T-helper 17 cell (primary cell): ENCODE results near the gene MTMR12. TPM values are rescaled to one million over a fixed set of nuclear protein-coding genes. Genes with fewer than 3 reads are reported as not detected.
"Not testable (repeated sequence)": the region's sequence is repeated elsewhere in the genome, so short reads cannot be mapped to it uniquely, and the experiment has no call there.

Experiments used
- ATAC-seq: fragments of 150-1000 bp; cut with Tn5 transposase; 2 replicates; pipeline ENCODE4 v1.10.0; 2021; ENCODE audit warnings: mild to moderate bottlenecking, moderate library complexity
- DNase-seq, 3 donors: peaks; one replicate each; pipeline versions ENCODE4 v3.0.0 to v3.0.0-alpha.2; 2020 to 2021
- H3K9me3 ChIP-seq: one replicate; pipeline ENCODE4 v1.7.0; 2013; ENCODE audit warnings: low read length, mild to moderate bottlenecking; ENCODE audit not compliant: control insufficient read depth, poor library complexity, severe bottlenecking
- H3K27ac Mint-ChIP-seq: one replicate; pipeline ENCODE4 v1.8.0; 2022; ENCODE audit warnings: mild to moderate bottlenecking, moderate library complexity, mixed read lengths
- H3K27me3 Mint-ChIP-seq: one replicate; pipeline ENCODE4 v1.8.0; 2022; ENCODE audit warnings: mixed read lengths
- H3K36me3 Mint-ChIP-seq: one replicate; pipeline ENCODE4 v1.8.0; 2022; ENCODE audit warnings: low read depth, mixed read lengths
- H3K4me1 Mint-ChIP-seq: one replicate; pipeline ENCODE4 v1.8.0; 2022; ENCODE audit warnings: mild to moderate bottlenecking, mixed read lengths
- H3K4me3 Mint-ChIP-seq: one replicate; pipeline ENCODE4 v1.8.0; 2022; ENCODE audit warnings: mild to moderate bottlenecking, moderate library complexity, mixed read lengths
- total RNA-seq, 4 donors: library from RNA in 2 of 4; stranded (reverse) in 2 of 4; gene quantifications; one replicate each; pipeline ENCODE4 v1.2.3 and lab custom pipeline; 2022 to 2026

The MTMR12 gene
- total RNA-seq, 2 donors from 2014 or later, result 20.6 to 29.4 TPM

- no peak overlapping the region for H3K4me3 Mint-ChIP-seq
- H3K36me3 Mint-ChIP-seq, result no peaks in the 10 kb centered on the region
- H3K4me1 Mint-ChIP-seq, result no peaks in the 10 kb centered on the region
These were observed 7.3 kb upstream of the MTMR12 start for GRCh38 chr5:32319926-32320543.

GRCh38 chr5:32319392-32319791 is 6.7 kb upstream of the MTMR12 start:
- Mint-ChIP-seq H3K36me3 (no peaks in the 10 kb centered on the region), H3K4me1 (no peaks in the 10 kb centered on the region), H3K27ac (peak overlapping the region; percentile 24), H3K4me3 (no peak overlapping the region), H3K27me3 (no peaks in the 10 kb centered on the region)
- no peak for ATAC-seq
- no peak for DNase-seq
- no peaks in the 10 kb centered on the region for H3K9me3 ChIP-seq

More at GRCh38 chr5:32319926-32320543, 7.3 kb upstream of the MTMR12 start:
- no peak for ATAC-seq
- H3K9me3 ChIP-seq, result no peaks in the 10 kb centered on the region
- H3K27me3 Mint-ChIP-seq, result no peaks in the 10 kb centered on the region
- no peak for DNase-seq
- H3K27ac Mint-ChIP-seq, result no peak overlapping the region

DNA sequence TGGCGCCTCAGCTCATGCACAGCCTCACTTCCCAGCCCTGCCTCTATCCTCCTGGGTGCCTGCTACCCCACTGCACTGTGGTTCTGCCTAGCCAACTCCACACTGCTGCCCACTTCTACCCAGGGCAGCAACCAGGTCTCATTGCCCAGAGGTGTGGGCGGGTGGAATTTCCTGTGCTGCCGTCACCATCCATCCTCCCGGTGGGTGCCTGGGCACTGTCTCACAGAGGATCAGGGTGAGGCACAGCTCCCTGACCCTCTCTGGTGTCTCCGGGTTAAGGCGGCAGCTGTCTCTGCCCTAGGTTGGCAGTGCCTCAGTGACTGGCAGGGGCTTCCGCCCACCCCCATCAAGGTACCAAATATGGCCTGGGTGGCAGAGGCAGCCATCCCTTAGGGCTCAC is 4.3 kb upstream of the MTMR12 start:
- DNase-seq (no peak), ATAC-seq (no peak)
- Mint-ChIP-seq H3K4me1 (peaks cover 1% of the 10 kb centered on the region), H3K4me3 (no peak overlapping the region), H3K36me3 (no peaks in the 10 kb centered on the region), H3K27me3 (no peaks in the 10 kb centered on the region), H3K27ac (no peak overlapping the region)
- no peaks in the 10 kb centered on the region for H3K9me3 ChIP-seq

- Mint-ChIP-seq H3K27ac (peak overlapping the region; percentile 57), H3K27me3 (no peaks in the 10 kb centered on the region), H3K36me3 (peaks cover 2% of the 10 kb centered on the region), H3K4me3 (no peak overlapping the region), H3K4me1 (peaks cover 8% of the 10 kb centered on the region)
- ATAC-seq, result no peak
- no peaks in the 10 kb centered on the region for H3K9me3 ChIP-seq
- DNase-seq, result no peak
These were observed 2.7 kb upstream of the MTMR12 start for GRCh38 chr5:32315221-32316014.

DNA sequence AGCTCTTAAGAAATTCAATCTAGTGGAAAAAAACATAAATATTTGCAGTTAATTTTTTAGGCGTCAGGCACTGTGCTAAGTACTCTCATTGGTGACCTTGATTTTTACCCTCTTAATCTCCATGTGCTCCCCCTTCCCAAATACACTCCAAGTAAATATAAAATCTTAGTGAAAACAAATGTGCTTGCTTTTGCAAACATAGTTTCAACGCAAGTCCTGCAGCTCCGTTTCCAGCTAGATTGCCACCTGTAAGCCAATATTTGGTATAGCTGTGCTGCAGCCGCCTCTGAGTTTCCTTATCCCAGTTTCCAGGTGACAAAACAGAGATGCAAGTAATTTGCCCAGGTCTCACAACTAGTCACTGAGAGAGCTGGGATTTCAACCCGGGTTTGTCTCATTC is 1.9 kb upstream of the MTMR12 start:
- ATAC-seq (no peak), DNase-seq (no peak)
- peaks cover 13% of the 10 kb centered on the region for H3K4me1 Mint-ChIP-seq
- peak overlapping the region; percentile 53 for H3K4me3 Mint-ChIP-seq
- no peaks in the 10 kb centered on the region for H3K27me3 Mint-ChIP-seq
- peak overlapping the region; percentile 57 for H3K27ac Mint-ChIP-seq
- H3K9me3 ChIP-seq, result no peaks in the 10 kb centered on the region
- peaks cover 6% of the 10 kb centered on the region for H3K36me3 Mint-ChIP-seq

- not testable (repeated sequence) for H3K9me3 ChIP-seq, DNase-seq, H3K27me3 Mint-ChIP-seq, H3K36me3 Mint-ChIP-seq, ATAC-seq
- Mint-ChIP-seq H3K4me3 (peak overlapping the region; percentile 53), H3K4me1 (peaks cover 17% of the 10 kb centered on the region), H3K27ac (peak overlapping the region; percentile 57)
These were observed 1.4 kb upstream of the MTMR12 start for GRCh38 chr5:32314152-32314488.

DNA sequence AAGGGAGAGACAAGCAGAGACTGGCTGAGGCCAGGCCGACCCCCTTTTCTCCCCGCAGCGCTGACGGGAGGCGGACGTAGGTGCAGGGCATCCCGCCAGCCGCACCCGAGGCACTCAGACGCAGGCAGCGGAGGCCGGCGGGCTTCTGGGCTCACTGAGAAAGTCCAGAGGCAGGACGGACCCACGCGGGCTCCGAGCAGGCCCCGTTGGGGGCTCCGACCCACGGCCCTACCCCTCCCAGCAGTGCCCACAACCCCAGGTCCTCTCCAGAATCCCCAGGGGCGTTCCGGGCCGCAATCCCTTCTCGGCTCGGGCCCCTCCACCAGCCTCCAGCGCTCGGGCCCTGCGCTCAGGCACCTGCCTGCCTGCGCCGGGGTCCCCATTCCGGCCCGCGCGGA is 543 bp downstream of the MTMR12 start:
- DNase-seq (peak in 1 of 3 donors; percentile 17), ATAC-seq (peak; percentile 11)
- H3K4me3 Mint-ChIP-seq, result peak overlapping the region; percentile 97
- no peaks in the 10 kb centered on the region for H3K27me3 Mint-ChIP-seq
- H3K4me1 Mint-ChIP-seq, result peaks cover 21% of the 10 kb centered on the region
- H3K9me3 ChIP-seq, result no peaks in the 10 kb centered on the region
- H3K27ac Mint-ChIP-seq, result peak overlapping the region; percentile 94
- peaks cover 6% of the 10 kb centered on the region for H3K36me3 Mint-ChIP-seq

DNA sequence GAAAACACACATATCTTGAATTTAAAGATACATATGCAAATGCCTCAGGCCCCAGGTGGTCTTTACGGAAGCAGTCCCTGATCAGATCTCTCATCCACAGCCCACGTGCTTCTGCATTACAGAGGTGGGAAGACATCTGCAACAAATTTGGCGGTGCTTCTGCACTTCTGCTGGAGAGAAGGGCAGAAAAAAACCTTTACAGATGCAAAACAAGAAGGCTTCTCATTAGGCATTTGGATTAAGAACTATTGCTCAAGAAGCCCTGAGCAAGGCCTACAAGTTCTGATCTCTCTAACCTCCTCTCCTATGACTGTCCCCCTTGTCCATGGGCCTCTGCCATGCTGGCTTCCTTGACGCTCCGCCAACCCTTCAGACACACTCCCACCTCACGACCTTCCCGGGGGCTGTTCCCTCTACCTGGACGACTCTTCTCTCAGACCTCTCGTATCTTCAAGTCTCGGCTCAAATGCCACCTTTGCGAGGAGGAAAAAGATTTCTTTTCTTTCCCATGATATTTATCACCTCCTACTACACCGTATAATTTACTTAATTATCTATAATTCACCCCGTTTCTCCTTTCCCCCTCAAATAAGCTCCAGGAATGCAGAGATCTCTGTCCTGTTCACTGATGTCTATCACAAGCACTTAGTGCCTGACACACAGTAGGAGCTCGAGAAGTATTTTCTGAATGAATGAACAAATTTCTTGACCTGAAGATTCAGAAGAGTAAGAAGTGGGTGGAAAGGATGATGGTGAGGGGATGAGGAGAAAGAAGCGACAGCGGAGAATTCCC is 1.1 kb downstream of the MTMR12 start:
- peak overlapping the region; percentile 97 for H3K4me3 Mint-ChIP-seq
- no peaks in the 10 kb centered on the region for H3K9me3 ChIP-seq
- ATAC-seq (no peak), DNase-seq (no peak)
- peaks cover 6% of the 10 kb centered on the region for H3K36me3 Mint-ChIP-seq
- peak overlapping the region; percentile 94 for H3K27ac Mint-ChIP-seq
- H3K27me3 Mint-ChIP-seq, result no peaks in the 10 kb centered on the region
- H3K4me1 Mint-ChIP-seq, result peaks cover 21% of the 10 kb centered on the region

DNA sequence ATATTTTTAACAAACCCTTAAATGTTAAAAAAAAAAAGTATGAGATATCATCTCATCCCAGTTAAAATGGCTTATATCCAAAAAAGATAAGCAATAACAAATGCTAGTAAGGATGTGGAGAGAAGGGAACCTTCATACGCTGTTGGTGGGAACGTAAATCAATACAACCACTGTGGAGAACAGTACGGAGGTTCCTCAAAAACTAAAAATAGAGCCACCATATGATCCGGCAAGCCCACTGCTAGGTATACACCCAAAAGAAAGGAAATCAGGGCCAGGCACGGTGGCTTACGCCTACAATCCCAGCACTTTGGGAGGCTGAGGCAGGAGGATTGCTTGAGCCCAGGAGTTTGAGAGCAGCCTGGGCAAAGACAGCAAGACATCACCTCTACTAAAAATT is 3.0 kb downstream of the MTMR12 start:
- Mint-ChIP-seq H3K4me1 (peaks cover 27% of the 10 kb centered on the region), H3K4me3 (no peak overlapping the region), H3K36me3 (peaks cover 6% of the 10 kb centered on the region), H3K27me3 (no peaks in the 10 kb centered on the region), H3K27ac (peak overlapping the region; percentile 63)
- no peak for ATAC-seq
- DNase-seq, result no peak
- H3K9me3 ChIP-seq, result no peaks in the 10 kb centered on the region

GRCh38 chr5:32308946-32309345 is 3.8 kb downstream of the MTMR12 start:
- Mint-ChIP-seq H3K4me3 (peak overlapping the region; percentile 25), H3K27ac (no peak overlapping the region), H3K27me3 (no peaks in the 10 kb centered on the region)

DNA sequence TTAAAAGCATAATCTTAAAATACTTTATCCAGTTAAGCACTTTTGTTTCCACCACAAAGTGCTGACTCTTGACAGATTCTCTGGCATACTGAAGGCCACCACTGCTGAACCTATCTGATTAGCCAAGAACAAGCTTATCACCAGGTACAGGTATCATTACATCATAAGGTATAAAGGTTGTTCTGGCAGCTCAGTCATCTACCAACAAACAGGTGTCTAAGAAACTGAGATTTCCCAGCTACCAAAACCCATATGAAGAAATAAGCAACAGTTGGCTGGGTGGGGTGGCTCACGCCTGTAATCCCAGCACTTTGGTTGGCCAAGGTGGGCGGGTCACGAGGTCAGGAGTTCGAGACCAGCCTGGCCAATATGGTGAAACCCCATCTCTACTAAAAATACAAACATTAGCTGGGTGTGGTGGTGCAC is 5.0 kb downstream of the MTMR12 start:
- H3K9me3 ChIP-seq, result no peaks in the 10 kb centered on the region
- no peak overlapping the region for H3K4me3 Mint-ChIP-seq
- ATAC-seq, result no peak
- no peak overlapping the region for H3K27ac Mint-ChIP-seq
- peaks cover 6% of the 10 kb centered on the region for H3K36me3 Mint-ChIP-seq
- H3K4me1 Mint-ChIP-seq, result peaks cover 39% of the 10 kb centered on the region
- no peak for DNase-seq
- H3K27me3 Mint-ChIP-seq, result no peaks in the 10 kb centered on the region

More at GRCh38 chr5:32308946-32309345, 3.8 kb downstream of the MTMR12 start:
- no peak for DNase-seq
- Mint-ChIP-seq H3K4me1 (peaks cover 30% of the 10 kb centered on the region), H3K36me3 (peaks cover 6% of the 10 kb centered on the region)
- no peak for ATAC-seq
- H3K9me3 ChIP-seq, result no peaks in the 10 kb centered on the region

GRCh38 chr5:32304622-32305021 is 8.1 kb downstream of the MTMR12 start:
- H3K9me3 ChIP-seq, result no peaks in the 10 kb centered on the region
- Mint-ChIP-seq H3K4me3 (no peak overlapping the region), H3K36me3 (no peaks in the 10 kb centered on the region), H3K27ac (peak overlapping the region; percentile 39), H3K27me3 (no peaks in the 10 kb centered on the region), H3K4me1 (peaks cover 46% of the 10 kb centered on the region)
- ATAC-seq (no peak), DNase-seq (no peak)

DNA sequence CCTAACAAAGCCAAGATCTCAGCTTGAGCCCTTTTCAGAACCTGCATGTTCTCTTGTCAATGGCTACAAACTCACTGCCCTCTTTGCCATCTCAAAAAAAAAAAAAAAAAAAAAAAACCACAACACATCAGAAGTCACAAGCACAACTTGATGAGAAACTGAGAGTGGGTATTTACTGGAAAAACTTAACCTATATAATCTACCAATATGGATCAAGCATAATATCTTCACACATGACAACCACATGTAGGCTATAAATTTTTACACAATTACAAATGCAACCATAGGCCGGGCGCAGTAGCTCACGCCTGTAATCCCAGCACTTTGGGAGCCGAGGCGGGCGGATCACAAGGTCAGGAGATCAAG is 9.0 kb downstream of the MTMR12 start:
- no peak overlapping the region for H3K4me3 Mint-ChIP-seq
- ATAC-seq (no peak), DNase-seq (no peak)
- H3K9me3 ChIP-seq, result no peaks in the 10 kb centered on the region
- H3K27me3 Mint-ChIP-seq, result no peaks in the 10 kb centered on the region
- peaks cover 44% of the 10 kb centered on the region for H3K4me1 Mint-ChIP-seq
- H3K27ac Mint-ChIP-seq, result no peak overlapping the region
- no peaks in the 10 kb centered on the region for H3K36me3 Mint-ChIP-seq
